Colonic mucosa (tissue), 4 donors: ENCODE data around the gene ETFBKMT. TPM values are rescaled to one million over a fixed set of nuclear protein-coding genes. Genes with fewer than 3 reads are reported as not detected.

Source experiments
- DNase-seq: peaks from one replicate; pipeline ENCODE4 v3.0.0-alpha.2; 2020
- H3K27ac ChIP-seq: fragments of 200-600 bp; one replicate; pipeline ENCODE4 v1.8.0; 2021
- H3K27me3 ChIP-seq: fragments of 200-600 bp; one replicate; pipeline ENCODE4 v1.8.0; 2021
- H3K36me3 ChIP-seq: fragments of 200-600 bp; one replicate; pipeline ENCODE4 v1.8.0; 2021
- H3K4me1 ChIP-seq: fragments of 200-600 bp; one replicate; pipeline ENCODE4 v1.8.0; 2021; ENCODE audit warnings: mild to moderate bottlenecking
- H3K4me3 ChIP-seq: fragments of 200-600 bp; one replicate; pipeline ENCODE4 v1.8.0; 2021
- H3K9ac ChIP-seq, 2 donors: one replicate each; pipeline ENCODE4 v1.7.0; 2013; ENCODE audit warnings: control low read depth in 2 of 2, low read depth in 2 of 2, low read length in 2 of 2
- H3K9me3 ChIP-seq: fragments of 200-600 bp; one replicate; pipeline ENCODE4 v1.8.0; 2021
- intact Hi-C: fragments of 100-400 bp; cut with DNase I; formaldehyde crosslinking; loops from one replicate; pipeline ENCODE4 v1.14.1; 2022
- total RNA-seq, 2 donors: library from RNA; stranded (reverse); fragmentation: NEBNext Ultra II Directional in 1 of 2; extraction: Animal tissue kit (Norgen Biotek cat#: 25700) in 1 of 2; gene quantifications; one replicate each; pipeline ENCODE4 v1.2.1, GENCODE V29; 2021
- TF ChIP-seq, protein P1 (sequence below): fragments of 200-600 bp; IDR thresholded peaks from one replicate; pipeline ENCODE4 v1.8.0; 2022; ENCODE audit warnings: antibody characterized with exemption, mild to moderate bottlenecking
- donor health status: healthy.
- donor health status: DM: no; HTN: no; CAD: no.
- donor health status: DM: no; HTN: no; CAD: no.

The ETFBKMT gene
- total RNA-seq, 2 donors from 2014 or later = 3.7 to 5.2 TPM

DNA sequence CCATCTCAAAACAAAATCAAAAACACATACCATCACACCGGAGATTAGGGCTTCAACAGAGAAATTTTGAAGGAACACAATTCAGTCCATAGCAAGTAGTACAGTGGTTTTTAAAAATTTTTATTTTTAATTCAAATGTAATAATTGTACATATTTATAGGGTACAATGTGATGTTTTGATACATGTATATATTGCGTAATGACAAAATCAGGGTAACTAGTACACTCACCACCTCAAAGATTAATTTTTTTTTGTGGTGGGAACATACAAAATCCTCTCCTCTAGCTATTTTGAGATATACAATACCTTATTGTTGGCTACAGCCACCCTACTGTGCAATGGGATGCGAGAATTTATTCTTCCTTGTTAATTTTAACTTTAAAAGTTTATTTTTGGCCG lies 26.0 kb upstream of the ETFBKMT start:
- no peaks in the 10 kb centered on the region for H3K36me3 ChIP-seq
- H3K27ac ChIP-seq = no peak overlapping the region
- H3K4me1 ChIP-seq = no peaks in the 10 kb centered on the region
- no peaks in the 10 kb centered on the region for H3K9me3 ChIP-seq
- intact Hi-C loops = no loop called here
- no peak for DNase-seq
- no peak overlapping the region for H3K9ac ChIP-seq
- no peak overlapping the region for H3K4me3 ChIP-seq
- TF ChIP-seq, protein P1, sequence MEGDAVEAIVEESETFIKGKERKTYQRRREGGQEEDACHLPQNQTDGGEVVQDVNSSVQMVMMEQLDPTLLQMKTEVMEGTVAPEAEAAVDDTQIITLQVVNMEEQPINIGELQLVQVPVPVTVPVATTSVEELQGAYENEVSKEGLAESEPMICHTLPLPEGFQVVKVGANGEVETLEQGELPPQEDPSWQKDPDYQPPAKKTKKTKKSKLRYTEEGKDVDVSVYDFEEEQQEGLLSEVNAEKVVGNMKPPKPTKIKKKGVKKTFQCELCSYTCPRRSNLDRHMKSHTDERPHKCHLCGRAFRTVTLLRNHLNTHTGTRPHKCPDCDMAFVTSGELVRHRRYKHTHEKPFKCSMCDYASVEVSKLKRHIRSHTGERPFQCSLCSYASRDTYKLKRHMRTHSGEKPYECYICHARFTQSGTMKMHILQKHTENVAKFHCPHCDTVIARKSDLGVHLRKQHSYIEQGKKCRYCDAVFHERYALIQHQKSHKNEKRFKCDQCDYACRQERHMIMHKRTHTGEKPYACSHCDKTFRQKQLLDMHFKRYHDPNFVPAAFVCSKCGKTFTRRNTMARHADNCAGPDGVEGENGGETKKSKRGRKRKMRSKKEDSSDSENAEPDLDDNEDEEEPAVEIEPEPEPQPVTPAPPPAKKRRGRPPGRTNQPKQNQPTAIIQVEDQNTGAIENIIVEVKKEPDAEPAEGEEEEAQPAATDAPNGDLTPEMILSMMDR = no peak
- H3K27me3 ChIP-seq = no peaks in the 10 kb centered on the region

- Histone ChIP-seq H3K4me1 (no peaks in the 10 kb centered on the region), H3K9me3 (no peaks in the 10 kb centered on the region), H3K4me3 (no peak overlapping the region), H3K27me3 (no peaks in the 10 kb centered on the region), H3K9ac (no peak overlapping the region), H3K36me3 (no peaks in the 10 kb centered on the region), H3K27ac (no peak overlapping the region)
- intact Hi-C loops = no loop called here
- no peak for DNase-seq
- TF ChIP-seq, protein P1 = no peak
Observed at GRCh38 chr12:31634620-31635019, 24.9 kb upstream of the ETFBKMT start.

DNA sequence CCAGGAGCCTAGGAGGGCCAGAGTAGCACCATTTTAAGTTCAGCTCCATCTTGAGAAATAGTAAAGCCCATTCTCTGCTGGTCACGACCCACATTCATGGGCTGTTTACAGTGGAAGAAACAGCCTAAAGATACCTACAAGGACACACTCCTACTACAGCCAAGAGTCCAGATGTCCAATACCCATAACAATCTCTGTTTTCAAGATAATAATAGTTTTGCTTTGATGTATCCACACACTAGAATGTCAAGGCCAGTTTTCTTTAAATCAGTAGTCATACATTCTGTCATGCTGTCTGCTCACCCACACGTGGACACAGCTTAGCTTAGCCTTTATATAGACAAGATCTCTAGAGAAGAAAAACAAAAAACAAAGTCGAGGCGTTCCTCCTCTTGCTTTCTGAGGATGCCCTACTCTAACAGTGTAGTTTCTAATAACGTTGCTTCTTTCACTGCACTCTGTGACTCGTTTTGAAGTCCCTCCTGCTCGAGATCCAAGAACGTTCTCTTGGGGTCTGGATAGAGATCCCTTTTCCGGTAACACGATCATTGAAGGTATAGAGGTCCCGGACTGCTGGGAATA lies 17.9 kb upstream of the ETFBKMT start:
- no peak for DNase-seq
- no peak overlapping the region for H3K4me3 ChIP-seq
- H3K4me1 ChIP-seq = no peaks in the 10 kb centered on the region
- TF ChIP-seq, protein P1 = no peak
- H3K27me3 ChIP-seq = no peaks in the 10 kb centered on the region
- H3K9me3 ChIP-seq = no peaks in the 10 kb centered on the region
- no peak overlapping the region for H3K9ac ChIP-seq
- intact Hi-C loops = no loop called here
- no peak overlapping the region for H3K27ac ChIP-seq
- H3K36me3 ChIP-seq = no peaks in the 10 kb centered on the region

GRCh38 chr12:31644536-31644935 lies 15.0 kb upstream of the ETFBKMT start:
- no peak for DNase-seq
- Histone ChIP-seq H3K4me3 (no peak overlapping the region), H3K27me3 (no peaks in the 10 kb centered on the region), H3K9me3 (no peaks in the 10 kb centered on the region), H3K27ac (no peak overlapping the region), H3K36me3 (no peaks in the 10 kb centered on the region), H3K4me1 (no peaks in the 10 kb centered on the region), H3K9ac (no peak overlapping the region)
- intact Hi-C loops = no loop called here
- TF ChIP-seq, protein P1 = no peak

DNA sequence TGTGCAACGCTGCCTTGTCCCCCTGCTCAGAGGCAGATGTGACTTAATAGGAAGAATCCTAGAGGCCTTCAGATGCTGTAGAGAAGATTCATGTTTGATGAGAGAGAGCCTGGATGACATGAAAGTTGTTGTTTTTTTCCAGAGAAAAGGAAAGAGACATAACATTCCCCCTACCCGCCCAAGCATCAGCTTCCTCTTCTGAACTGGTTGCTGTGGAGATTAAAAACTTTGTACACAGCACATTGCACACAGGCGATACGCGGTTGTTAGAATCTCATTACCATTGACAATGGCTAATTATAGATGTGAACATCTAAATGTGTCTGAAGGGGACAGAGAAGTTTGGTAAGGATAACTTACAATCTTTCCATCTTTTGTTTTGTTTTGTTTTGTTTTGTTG lies 13.6 kb upstream of the ETFBKMT start:
- DNase-seq = no peak
- Histone ChIP-seq H3K9ac (no peak overlapping the region), H3K27me3 (no peaks in the 10 kb centered on the region), H3K4me1 (no peaks in the 10 kb centered on the region), H3K9me3 (no peaks in the 10 kb centered on the region), H3K27ac (no peak overlapping the region), H3K4me3 (no peak overlapping the region), H3K36me3 (no peaks in the 10 kb centered on the region)
- intact Hi-C loops = no loop called here
- TF ChIP-seq, protein P1 = no peak
